GM12873 (cell line): ENCODE results near the gene SFXN3.

ENCODE experiments used
- CTCF ChIP-seq: IDR thresholded peaks from 2 replicates; pipeline ENCODE4 v1.5.1; 2012; ENCODE audit warnings: low read depth, mild to moderate bottlenecking, moderate library complexity, low read length, control low read depth; ENCODE audit not compliant: insufficient read depth; ENCODE audit errors: missing control alignments

SFXN3 gene

GRCh38 chr10:101029520-101030295, 1.3 kb upstream of the SFXN3 start:
- TF ChIP-seq CTCF: no peak

- no peak for TF ChIP-seq CTCF
Measured at GRCh38 chr10:101030496-101031127, 422 bp upstream of the SFXN3 start.

- no peak for TF ChIP-seq CTCF
Measured at GRCh38 chr10:101031796-101032636, 982 bp downstream of the SFXN3 start.

- TF ChIP-seq CTCF: no peak
Measured at GRCh38 chr10:101032637-101033224, 1.7 kb downstream of the SFXN3 start.

- no peak for TF ChIP-seq CTCF
Measured at GRCh38 chr10:101033276-101033675, 2.2 kb downstream of the SFXN3 start.

GRCh38 chr10:101035314-101035713, 4.3 kb downstream of the SFXN3 start:
- TF ChIP-seq CTCF: no peak
